ENCODE results near the gene TMEM217.

The TMEM217 gene

DNA sequence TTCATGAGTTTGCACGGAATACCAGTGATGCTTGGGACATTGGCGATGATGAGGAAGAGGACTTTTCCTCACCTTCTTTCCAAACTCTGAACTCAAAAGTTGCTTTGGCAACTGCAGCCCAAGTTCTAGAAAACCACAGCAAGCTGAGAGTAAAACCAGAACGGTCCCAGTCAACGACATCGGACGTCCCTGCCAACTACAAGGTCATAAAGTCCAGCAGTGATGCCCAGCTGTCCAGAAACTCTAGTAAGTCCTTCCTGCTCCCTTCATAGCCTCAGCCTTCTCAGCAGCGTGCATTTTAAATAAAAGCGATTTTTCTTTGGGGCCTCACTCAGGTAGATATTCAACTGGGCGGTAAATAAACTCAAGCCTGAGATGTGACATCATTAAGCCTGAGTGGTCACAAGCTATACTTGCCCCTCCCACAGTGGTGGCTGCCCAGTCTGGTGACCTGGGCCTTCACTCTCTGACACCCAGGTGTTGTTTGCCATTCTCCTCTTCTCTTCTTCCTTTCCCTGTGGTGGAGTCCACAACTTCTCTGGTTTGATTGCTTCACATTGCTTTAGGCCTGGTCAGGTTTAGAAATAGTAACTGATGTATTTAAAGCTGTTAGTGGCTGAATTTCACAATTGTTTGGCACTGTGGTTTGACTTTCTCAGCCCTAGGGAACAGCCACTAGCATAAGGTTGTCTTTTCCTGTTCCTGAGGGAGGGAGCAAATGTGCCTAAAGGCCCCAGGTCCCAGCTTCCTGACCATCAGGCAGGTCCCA is 21.6 kb upstream of the TMEM217 start:
- peak; percentile 50 for DNase-seq (ENCODE audit: low spot score)

DNA sequence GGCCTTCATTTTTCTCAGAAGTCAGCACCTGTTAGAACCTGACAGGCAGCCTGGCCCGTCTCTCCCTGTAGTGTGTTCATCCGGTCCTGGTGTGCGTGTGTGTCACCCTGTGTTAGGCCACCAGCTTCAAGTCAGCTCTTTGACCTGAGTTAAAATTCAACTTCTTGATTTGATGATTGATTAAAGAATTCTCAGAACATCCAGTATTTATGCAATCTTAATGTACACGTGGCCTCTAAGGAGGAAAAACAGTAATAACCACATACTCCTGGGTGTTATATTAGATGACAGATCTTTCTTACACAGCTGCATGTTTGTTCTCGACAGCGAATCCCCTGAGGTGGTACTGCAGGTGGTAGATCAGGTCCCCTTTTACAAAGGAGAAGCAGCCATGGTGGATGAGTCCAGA is 19.1 kb upstream of the TMEM217 start:
- DNase-seq (ENCODE audit: low spot score) = no peak

DNA sequence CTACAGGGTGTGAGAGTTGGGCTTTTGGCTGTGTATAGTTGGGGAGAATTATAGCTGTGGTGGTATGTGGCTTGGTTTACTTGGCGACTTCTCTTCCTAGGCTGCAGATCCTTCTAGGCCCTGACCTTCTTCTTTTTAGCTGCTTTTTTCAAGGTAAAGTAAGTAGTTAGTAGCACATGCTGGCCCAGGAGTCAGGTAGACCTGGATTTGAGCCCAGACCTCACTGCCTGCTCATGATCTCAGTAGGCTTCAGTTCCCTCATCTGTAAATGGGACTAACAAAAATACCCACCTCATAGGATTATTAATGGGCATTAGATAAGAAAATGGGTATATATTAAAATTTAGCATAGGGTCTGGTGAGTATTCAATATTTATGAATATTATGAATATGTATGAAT is 17.4 kb upstream of the TMEM217 start:
- DNase-seq (ENCODE audit: low spot score) = no peak

DNA sequence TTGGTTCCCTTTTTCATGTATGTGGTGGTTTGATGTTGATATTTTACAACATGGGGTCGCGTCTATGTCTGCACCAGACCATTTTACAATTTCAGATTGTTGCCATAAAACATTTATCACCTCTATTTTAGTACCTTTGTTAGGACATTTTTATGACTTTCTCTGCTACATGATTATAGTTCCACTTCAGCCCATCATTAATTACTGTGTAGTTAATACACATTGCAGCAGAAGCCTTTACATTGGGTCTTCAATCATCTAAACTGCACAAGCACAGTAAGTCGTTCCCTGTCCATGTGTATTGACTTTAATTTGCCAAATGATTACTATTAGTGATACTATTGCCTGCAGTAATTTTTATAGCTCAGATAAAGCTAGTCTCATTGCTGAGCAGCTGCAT is 15.7 kb upstream of the TMEM217 start:
- no peak for DNase-seq (ENCODE audit: low spot score)

DNA sequence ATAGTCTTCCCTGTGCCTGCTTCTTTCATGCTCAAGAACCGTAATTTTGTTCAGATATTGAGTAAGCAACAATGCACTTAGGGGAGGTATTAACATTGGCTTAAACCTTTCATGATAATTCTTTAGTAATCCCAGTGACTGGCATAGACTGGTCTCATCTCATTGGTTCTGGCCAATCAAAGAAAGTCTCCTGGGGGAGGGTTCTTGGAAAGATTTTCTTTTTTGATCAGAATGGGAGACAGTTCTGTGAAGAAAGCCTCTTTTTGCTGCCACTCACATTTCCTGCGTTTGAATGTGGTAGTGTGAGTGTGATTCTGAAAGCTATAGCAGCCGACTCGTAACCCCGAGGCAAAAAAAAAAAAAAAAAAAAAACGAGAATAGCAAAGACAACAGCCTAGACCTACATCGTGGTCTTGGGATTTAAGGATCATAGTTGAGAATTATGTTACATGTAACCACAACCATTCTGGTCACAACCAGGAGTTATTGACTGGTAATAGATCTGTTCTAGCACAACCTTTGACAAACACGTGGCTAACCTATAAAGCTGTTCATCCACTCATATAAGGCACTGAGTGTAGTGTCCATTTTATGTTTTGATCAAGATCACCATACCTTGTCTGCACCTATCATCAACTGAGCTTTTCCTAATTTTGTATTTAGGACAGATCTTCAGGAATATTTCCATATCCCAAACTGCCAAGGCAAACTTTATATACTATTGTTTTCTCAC is 15.1 kb upstream of the TMEM217 start:
- no peak for DNase-seq (ENCODE audit: low spot score)

DNA sequence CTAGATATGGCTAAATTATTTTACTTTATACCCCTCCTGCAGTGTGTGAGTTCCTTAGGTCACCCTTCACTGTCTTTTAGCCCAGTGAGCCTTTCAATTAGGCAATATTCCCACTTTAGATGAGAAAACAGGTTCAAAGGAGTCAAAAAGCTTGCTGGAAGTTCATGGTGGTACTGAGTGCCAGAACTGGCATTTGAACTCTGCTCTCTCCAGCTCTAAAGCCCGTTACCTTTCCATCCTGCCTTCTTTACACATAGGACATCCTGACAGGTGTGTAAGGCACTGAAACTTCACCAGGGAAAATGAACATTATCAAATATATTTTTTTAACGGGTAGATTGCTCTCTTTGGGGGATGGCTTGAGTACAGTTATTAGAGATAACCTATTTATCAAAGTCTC is 11.2 kb upstream of the TMEM217 start:
- no peak for DNase-seq (ENCODE audit: low spot score)

DNA sequence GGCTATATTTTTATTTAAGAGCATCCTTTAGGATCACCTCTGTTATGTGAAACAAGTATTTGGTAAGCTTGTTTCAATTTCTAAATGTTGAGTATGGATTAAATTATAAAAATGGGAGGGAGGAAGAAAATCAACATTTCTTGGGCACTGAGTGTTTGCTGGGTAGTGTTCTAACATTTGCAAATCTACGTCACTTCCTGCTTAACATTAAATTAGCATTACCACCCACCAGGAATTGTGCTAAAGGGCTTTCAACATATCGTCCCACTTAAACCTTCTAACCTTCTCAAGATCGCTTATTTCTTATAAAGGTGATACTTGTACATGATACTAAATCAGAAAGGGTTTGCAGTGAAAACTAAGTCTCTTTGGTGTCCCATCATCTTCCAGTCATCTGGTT is 7.9 kb upstream of the TMEM217 start:
- no peak for DNase-seq (ENCODE audit: low spot score)

DNA sequence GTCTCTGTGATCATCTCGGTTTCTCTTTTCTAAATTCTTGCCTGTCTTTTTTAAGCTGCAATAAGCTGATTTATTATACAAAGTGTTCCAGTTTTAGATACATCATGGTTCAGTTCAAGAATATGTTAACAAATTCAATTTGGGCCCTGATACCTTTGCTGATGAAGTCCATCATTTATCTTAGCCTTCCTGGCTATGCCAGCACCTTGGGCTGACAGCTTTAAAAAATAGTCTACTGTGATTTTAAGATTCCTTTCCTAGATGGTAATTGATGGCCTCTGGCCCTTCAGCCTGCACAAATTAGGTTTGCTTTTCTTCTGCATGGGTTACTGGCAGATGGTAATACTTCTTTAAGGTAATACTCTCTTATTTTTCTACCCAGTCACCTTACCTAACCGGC is 7.1 kb upstream of the TMEM217 start:
- DNase-seq (ENCODE audit: low spot score) = no peak

DNA sequence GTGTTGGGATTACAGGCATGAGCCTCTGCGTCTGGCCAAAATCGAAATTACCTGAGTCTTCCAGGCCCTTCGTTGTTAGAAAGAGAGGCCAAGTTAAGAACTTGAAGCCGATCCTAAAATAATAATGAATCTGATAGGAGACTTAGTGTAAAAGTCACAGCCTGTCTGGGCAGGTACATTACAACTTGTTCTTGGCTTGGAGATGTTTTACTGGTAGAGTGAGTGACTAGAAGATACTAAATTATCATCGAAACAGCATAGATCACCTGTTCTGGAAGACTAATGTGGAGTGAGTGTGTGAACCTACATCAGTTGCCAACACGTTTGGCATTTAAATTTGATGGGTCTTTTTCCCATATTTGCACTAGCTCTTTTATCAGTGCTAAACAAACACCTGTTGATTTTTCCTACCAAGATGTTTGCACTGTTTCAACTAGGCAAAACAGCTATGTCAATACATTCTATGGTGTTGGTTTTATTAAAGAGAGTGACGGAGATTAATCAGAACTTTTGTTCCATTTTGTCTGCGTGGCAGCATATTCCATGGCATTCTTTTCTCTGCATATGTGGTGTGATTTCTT is 4.6 kb upstream of the TMEM217 start:
- no peak for DNase-seq (ENCODE audit: low spot score)

DNA sequence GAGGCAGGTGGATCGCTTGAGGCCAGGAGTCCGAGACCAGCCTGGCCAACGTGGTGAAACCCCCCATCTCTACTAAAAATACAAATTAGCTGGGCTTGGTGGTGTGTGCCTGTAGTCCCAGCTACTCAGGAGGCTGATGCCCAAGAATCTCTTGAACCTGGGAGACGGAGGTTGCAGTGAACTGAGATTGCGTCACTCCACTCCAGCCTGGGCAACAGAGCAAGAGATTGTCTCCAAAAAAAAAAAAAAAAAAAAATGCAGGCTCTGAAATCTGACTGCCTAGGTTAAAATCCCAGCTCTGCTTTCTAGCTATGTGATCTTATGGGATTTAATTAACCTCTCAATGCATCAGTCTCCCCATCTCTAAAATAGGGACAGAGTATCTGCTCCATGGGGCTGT is 3.3 kb upstream of the TMEM217 start:
- no peak for DNase-seq (ENCODE audit: low spot score)

DNA sequence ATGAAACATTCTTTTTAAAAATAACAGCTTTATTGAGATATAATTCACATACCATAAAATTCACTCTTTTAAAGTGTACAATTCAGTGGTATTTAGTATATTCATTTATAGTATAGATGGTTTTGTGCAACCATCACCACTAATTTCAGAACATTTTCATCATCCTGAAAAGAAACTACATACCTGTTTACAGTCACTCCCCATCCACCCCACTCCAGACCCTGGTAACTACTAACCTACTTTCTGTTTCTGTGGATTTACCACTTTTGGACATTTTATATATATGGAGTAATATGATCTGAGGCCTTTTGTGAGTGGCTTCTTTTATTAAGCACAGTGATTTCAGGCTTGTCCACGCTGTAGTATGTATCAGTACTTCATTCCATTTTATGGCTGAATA is 2.5 kb upstream of the TMEM217 start:
- no peak for DNase-seq (ENCODE audit: low spot score)

DNA sequence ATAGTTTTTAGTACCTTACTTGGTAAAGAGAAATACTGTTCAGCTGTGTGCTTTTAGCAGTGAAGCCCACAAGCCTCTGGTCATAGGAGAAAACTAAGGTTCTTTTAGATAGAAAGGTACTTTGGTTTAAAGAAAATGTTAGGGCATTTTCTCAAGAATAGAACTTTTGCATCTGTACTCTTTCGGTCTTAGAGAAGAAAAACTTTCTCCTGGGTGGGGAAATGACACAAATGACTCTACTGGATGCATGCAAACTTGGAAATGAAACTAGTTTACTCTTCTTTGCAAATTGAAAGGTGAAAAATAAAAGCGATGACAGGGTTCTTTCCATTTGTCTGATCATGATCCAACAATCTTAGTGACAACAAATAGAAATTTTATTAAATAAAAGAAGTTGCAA is 2.1 kb upstream of the TMEM217 start:
- no peak for DNase-seq (ENCODE audit: low spot score)

DNA sequence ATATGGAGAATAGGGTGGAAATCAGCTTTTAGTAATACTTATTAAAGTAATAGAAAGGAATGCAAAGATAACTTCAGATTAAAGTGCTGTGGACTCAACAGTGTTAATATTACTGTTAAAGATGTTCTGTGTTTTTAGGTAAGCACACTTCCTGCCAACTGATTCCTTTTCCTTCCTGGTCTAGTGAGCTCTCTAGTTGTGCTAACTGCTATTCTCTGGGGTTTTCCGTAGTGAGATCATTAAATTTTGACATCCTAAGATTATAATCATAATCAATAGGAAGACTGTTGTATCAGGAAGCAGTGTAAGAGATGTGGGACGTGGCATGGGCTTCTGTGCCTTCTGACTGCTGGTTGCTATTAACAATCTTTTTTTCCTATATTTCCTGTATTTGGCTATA is 1.2 kb upstream of the TMEM217 start:
- DNase-seq (ENCODE audit: low spot score) = no peak

DNA sequence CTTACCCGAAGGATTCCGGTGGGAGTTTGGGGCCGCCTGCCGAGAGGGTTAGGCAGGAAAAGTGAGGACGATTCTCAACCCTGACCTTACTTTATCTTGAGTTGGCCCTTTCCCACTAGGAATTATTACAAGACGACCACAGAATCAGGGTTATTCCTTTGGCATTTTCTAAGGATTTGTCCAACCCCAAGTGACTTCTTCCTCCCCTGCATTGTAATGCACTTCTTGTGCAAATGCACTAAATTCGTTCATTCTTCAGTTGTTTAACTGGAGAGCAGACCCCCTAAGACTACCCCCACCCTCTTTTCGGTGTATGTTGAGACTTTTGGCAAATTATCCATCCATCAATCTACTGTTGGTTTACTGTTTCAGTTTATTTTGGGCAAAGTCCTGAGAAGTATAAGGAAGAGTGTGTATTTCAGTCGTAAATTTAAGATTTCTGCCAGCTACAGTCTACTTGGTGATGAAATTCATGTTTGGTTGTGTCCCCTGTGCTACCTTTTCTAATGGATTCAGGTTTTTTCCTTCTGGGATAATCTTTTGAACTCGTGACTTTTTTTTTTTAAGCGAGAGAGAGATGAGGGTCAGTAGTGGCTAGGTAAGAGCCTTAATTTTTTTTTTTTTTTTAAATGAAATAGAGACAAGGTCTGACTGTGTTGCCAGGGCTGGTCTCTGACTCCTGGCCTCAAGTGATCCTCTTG is 611 bp upstream of the TMEM217 start:
- DNase-seq (ENCODE audit: low spot score) = no peak

DNA sequence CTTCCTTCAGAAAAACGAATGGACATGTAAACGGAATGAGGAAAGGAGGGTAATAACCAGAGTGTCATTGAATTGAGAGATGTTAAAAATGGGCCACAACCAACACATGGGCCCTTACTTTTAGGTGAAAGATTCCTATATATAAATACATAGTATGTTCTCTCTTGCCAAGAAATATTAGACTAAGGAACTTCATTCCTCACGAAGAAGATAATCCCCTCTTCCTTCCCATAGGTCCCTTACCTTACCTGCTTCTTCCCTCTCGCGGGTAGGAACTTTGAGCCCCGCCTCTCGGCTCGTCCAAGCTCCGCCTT is 667 bp downstream of the TMEM217 start:
- DNase-seq (ENCODE audit: low spot score) = no peak

DNA sequence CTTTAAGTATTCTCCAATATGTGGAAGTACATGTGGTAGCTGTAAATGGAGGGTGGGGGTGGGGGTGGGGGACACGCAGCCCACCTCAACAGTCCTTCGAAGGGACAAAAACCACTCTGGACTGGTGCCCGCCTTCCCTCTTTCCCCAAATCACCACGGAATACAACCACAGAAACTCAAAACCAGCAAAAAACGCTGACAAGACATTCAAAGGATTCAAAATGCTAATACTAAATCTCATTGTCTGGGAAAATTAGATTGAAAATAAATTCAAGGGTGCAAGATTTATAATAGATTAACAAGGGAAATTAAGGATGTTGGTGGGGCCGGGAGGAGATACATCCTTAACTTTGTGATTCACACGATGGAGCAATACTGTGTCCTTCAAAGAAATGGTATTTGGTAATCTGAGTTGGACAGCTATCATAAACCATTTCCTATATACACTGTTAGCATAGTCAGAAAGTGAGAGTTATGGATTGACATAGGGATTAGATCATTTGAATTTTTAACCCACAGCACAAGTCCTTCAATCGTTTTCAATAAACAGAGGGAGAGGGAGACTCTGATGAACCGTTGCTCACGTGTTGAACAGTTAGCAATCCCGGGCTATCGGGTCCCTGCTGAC is 1.1 kb downstream of the TMEM217 start:
- DNase-seq (ENCODE audit: low spot score) = no peak

DNA sequence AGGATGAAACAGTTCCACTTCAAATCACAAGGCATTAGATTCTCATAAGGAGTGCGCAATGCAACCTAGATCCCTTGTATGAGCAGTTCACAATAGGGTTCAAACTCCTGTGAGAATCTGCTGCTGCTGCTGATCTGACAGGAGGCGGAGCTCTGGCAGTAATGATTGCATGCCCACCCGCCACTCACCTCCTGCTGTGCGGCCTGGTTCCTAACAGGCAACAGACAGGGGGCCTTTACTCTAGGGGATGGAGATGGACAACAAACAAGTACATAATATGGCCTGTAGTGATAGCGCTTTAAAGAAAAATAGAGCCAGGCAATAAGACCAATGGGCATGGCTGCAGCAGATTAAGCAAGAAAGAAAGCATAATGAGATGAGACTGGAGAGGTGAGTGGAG is 3.1 kb downstream of the TMEM217 start:
- DNase-seq (ENCODE audit: low spot score) = no peak

DNA sequence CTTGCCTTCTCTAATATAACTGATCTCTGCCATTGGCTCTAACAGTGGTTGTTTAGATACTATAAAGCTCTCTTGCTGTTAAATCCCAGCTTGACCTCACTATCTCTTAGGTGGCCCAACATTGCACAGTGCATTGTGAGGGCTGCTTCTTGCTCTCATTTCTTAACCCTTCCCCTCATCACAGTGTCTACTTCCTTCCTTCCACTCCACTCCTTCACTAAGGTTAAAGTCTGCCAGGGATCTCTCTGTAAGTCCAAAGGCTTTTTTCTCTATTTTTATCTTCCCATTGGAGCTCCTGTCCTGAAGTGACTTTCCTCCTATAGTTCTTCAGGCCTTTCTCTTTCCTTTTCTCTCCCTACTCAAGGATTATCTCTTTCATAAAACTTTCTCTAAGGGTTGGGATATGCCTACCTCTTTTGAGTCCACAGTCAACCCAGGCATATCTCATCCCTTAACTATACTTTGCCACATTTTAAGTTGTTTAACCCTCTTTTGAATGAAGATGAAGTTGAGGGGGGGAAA is 4.4 kb downstream of the TMEM217 start:
- no peak for DNase-seq (ENCODE audit: low spot score)

DNA sequence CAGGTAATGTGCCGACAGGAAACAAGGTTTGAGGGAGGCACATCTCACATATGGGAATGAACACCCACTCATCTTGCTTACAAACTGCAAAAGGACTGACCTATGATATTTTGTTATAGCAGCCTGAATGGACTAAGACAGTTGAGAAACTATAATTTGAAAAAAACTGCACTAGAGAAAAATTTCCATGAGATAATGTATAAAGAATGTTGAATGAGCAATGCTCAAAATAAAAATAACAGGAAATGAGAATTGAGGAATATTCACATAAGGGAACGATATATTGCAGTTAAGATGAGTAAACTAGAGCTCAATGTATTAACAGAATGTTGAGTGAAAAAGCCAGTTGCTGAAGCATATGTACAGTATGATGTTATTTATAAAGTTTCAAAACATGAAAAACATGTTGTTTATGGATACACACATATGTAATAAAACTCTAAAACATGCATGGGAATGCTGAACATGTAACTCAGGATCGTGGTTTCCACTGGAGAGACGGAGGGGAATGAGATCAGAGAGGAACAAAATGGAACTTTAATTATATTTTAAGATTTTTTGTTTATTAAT is 6.6 kb downstream of the TMEM217 start:
- peak; percentile 15 for DNase-seq (ENCODE audit: low spot score)

DNA sequence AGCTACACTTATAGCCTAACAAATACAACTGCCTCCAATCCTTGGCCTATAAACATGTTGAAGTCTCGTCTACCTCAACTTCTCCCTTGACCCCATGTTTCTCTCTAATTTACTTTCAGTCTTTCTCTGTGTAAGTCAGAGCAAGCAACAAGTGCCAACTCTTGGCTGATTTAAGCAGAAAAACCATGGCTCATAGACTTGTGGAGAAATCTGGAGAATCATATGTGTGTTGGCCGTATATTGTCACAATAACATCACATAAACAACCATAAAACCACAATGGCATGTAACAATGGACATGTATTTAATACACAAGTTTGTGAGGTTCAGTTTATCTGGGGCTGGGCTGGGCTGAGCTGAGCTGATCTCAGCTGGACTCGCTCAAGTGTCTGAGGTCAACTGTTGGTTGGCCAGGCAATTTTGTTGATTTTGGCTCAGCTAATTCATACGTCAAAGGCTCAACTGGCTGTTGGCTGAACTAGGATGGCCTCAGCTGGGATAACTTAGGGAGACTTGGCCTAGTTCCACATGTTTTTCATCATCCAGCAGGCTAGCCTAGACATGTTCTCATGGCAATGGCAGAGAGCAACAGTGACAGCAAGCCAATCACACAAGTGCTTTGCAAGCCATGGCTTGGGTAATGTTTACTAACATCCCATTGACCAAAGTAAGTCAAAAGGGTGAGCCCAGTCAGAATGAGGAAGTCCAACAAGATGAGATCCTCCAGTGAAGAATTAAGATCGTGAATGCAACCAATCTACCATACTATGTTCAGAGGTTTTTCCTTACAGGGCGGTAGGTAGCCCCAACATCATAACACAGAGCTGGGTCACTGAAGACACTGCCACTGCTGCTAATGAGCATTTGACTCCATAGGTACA is 13.3 kb downstream of the TMEM217 start:
- peak; percentile 86 for DNase-seq (ENCODE audit: low spot score)

DNA sequence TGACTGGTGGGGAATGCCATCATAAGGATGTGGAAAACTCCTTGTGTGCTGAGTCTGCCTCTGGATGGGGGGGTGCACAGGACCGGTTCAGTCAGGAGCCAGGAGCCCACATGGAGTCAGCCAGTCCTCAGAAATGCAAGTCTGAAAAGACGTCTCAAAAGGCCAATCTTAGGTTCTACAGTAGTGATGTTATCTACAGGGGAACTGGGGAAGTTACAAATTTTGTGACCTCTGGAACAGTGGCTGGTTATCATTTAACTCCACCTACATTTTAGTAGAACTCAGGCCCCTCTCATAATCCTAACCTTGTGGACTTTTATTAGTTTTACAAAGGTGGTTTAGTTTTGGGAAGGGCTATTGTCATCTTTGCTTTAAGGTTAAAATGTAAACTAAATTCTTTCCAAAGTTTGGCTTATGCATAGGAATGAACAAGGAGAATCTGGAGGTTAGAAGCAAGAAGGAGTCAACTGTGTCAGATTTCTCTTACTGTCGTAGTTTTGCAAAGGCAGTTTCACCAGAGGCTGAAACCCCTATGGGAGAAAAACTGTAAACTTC is 14.1 kb downstream of the TMEM217 start:
- no peak for DNase-seq (ENCODE audit: low spot score)
